HEK293 (cell line): ENCODE results near the gene FRMD8.

Experiments
- KLF9 ChIP-seq: fragments of 450-650 bp; formaldehyde crosslinking; IDR thresholded peaks from 2 replicates; pipeline ENCODE4 v1.5.1; 2016; ENCODE audit warnings: missing biosample characterization, missing genetic modification characterization, low read depth
- SETDB1 ChIP-seq: IDR thresholded peaks from one replicate; pipeline ENCODE4 v1.6.1; 2017; ENCODE audit warnings: mild to moderate bottlenecking, low read length, moderate library complexity, mixed read lengths; ENCODE audit not compliant: insufficient read length
- TRIM28 ChIP-seq: IDR thresholded peaks from 2 replicates; pipeline ENCODE4 v1.6.1; 2011; ENCODE audit warnings: low read length, control low read depth, borderline replicate concordance
- ZBTB26 ChIP-seq: fragments of 450-650 bp; formaldehyde crosslinking; optimal IDR thresholded peaks from 2 replicates; pipeline ENCODE3; 2016; ENCODE audit warnings: missing biosample characterization, mild to moderate bottlenecking, missing genetic modification characterization
- ZEB2 ChIP-seq: fragments of 450-650 bp; formaldehyde crosslinking; IDR thresholded peaks from 2 replicates; pipeline ENCODE4 v1.5.1; 2016; ENCODE audit warnings: missing biosample characterization, missing genetic modification characterization
- ZNF121 ChIP-seq: fragments of 450-650 bp; formaldehyde crosslinking; IDR thresholded peaks from 2 replicates; pipeline ENCODE4 v1.5.1; 2016; ENCODE audit warnings: missing biosample characterization, missing genetic modification characterization
- ZNF132 ChIP-seq: fragments of 450-650 bp; formaldehyde crosslinking; IDR thresholded peaks from 2 replicates; pipeline ENCODE4 v1.5.1; 2017; ENCODE audit warnings: missing biosample characterization, missing genetic modification characterization, borderline replicate concordance
- ZNF146 ChIP-seq: fragments of 450-650 bp; formaldehyde crosslinking; IDR thresholded peaks from 2 replicates; pipeline ENCODE4 v1.5.1; 2016; ENCODE audit warnings: missing biosample characterization, missing genetic modification characterization
- ZNF18 ChIP-seq: fragments of 450-650 bp; formaldehyde crosslinking; IDR thresholded peaks from 2 replicates; pipeline ENCODE4 v1.5.1; 2016; ENCODE audit warnings: missing biosample characterization, missing genetic modification characterization
- ZNF223 ChIP-seq: fragments of 450-650 bp; formaldehyde crosslinking; IDR thresholded peaks from 2 replicates; pipeline ENCODE4 v1.5.1; 2016; ENCODE audit warnings: missing biosample characterization, missing genetic modification characterization
- ZNF394 ChIP-seq: fragments of 450-650 bp; formaldehyde crosslinking; IDR thresholded peaks from 2 replicates; pipeline ENCODE4 v1.5.1; 2016; ENCODE audit warnings: missing biosample characterization, missing genetic modification characterization, mild to moderate bottlenecking, moderate library complexity, borderline replicate concordance
- ZNF423 ChIP-seq: fragments of 450-650 bp; formaldehyde crosslinking; IDR thresholded peaks from 2 replicates; pipeline ENCODE4 v1.5.1; 2016; ENCODE audit warnings: missing biosample characterization, missing genetic modification characterization
- ZNF473 ChIP-seq: fragments of 450-650 bp; formaldehyde crosslinking; IDR thresholded peaks from 2 replicates; pipeline ENCODE4 v1.5.1; 2017; ENCODE audit warnings: missing biosample characterization, missing genetic modification characterization
- ZNF529 ChIP-seq: fragments of 450-650 bp; formaldehyde crosslinking; IDR thresholded peaks from 2 replicates; pipeline ENCODE4 v1.5.1; 2017; ENCODE audit warnings: missing genetic modification characterization, missing biosample characterization; ENCODE audit not compliant: insufficient replicate concordance
- ZNF791 ChIP-seq: fragments of 450-650 bp; formaldehyde crosslinking; IDR thresholded peaks from 2 replicates; pipeline ENCODE4 v1.5.1; 2016; ENCODE audit warnings: missing biosample characterization, missing genetic modification characterization
- ZSCAN30 ChIP-seq: fragments of 450-650 bp; IDR thresholded peaks from 2 replicates; pipeline ENCODE4 v1.5.1; 2018; ENCODE audit warnings: missing biosample characterization, mild to moderate bottlenecking, missing genetic modification characterization, moderate library complexity
- ZSCAN5A ChIP-seq: fragments of 450-650 bp; formaldehyde crosslinking; IDR thresholded peaks from 2 replicates; pipeline ENCODE4 v1.5.1; 2016; ENCODE audit warnings: missing biosample characterization, missing genetic modification characterization
- TF ChIP-seq, protein P1 (sequence below): fragments of 450-650 bp; formaldehyde crosslinking; IDR thresholded peaks from 2 replicates; pipeline ENCODE4 v1.5.1; 2016; ENCODE audit warnings: missing biosample characterization, missing genetic modification characterization, borderline replicate concordance
- TF ChIP-seq, protein P2 (sequence below): fragments of 450-650 bp; formaldehyde crosslinking; IDR thresholded peaks from 2 replicates; pipeline ENCODE4 v1.5.1; 2016; ENCODE audit warnings: missing biosample characterization, missing genetic modification characterization
- TF ChIP-seq, protein P3 (sequence below): fragments of 450-650 bp; formaldehyde crosslinking; IDR thresholded peaks from 2 replicates; pipeline ENCODE4 v1.5.1; 2016; ENCODE audit warnings: missing biosample characterization, missing genetic modification characterization
- TF ChIP-seq, protein P4 (sequence below): fragments of 450-650 bp; formaldehyde crosslinking; IDR thresholded peaks from 2 replicates; pipeline ENCODE4 v1.5.1; 2017; ENCODE audit warnings: missing biosample characterization, mild to moderate bottlenecking, missing genetic modification characterization, moderate library complexity
- TF ChIP-seq, protein P5 (sequence below): fragments of 450-650 bp; formaldehyde crosslinking; IDR thresholded peaks from 2 replicates; pipeline ENCODE4 v1.5.1; 2016; ENCODE audit warnings: missing biosample characterization, missing genetic modification characterization

The FRMD8 gene

DNA sequence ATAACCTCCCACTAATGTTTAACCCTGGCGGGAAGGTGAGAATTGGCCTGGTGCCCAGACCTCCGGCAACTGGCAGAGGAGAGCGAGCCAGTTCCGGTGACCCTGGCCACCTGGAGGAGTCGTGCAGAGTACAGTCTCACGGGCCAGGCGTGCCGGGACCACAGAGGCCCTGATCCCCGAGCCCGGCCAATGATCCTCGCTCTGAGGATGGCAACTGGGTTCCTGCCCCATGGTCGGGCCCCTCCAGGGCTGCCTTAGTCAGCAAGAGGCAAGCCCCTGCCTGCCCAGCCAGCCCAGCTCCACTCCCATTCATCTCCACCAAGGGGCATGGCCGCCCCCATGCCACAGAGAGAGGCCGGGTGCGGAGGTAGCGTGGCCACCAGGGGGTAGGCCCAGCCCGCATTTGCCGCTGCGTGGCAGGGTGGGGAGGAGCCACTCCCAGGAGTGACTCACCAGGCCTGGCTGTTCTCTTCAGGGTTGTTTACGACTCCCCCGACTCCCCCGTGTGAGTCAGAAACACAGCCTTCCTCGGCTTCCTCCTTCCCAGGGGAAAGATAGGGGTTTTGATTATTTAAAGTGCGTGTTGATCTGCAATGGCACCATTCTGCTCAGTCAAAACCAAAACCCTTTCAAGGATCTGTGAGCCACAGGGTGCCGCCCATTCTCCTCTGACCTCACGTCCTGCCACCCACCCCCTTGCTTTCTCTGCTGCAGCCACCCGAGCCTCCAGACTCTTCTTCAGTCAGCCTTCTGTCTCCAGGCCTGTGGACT, 4.2 kb upstream of the FRMD8 start, which contains the start of gene SLC25A45 (continued):
- TF ChIP-seq, protein P1, sequence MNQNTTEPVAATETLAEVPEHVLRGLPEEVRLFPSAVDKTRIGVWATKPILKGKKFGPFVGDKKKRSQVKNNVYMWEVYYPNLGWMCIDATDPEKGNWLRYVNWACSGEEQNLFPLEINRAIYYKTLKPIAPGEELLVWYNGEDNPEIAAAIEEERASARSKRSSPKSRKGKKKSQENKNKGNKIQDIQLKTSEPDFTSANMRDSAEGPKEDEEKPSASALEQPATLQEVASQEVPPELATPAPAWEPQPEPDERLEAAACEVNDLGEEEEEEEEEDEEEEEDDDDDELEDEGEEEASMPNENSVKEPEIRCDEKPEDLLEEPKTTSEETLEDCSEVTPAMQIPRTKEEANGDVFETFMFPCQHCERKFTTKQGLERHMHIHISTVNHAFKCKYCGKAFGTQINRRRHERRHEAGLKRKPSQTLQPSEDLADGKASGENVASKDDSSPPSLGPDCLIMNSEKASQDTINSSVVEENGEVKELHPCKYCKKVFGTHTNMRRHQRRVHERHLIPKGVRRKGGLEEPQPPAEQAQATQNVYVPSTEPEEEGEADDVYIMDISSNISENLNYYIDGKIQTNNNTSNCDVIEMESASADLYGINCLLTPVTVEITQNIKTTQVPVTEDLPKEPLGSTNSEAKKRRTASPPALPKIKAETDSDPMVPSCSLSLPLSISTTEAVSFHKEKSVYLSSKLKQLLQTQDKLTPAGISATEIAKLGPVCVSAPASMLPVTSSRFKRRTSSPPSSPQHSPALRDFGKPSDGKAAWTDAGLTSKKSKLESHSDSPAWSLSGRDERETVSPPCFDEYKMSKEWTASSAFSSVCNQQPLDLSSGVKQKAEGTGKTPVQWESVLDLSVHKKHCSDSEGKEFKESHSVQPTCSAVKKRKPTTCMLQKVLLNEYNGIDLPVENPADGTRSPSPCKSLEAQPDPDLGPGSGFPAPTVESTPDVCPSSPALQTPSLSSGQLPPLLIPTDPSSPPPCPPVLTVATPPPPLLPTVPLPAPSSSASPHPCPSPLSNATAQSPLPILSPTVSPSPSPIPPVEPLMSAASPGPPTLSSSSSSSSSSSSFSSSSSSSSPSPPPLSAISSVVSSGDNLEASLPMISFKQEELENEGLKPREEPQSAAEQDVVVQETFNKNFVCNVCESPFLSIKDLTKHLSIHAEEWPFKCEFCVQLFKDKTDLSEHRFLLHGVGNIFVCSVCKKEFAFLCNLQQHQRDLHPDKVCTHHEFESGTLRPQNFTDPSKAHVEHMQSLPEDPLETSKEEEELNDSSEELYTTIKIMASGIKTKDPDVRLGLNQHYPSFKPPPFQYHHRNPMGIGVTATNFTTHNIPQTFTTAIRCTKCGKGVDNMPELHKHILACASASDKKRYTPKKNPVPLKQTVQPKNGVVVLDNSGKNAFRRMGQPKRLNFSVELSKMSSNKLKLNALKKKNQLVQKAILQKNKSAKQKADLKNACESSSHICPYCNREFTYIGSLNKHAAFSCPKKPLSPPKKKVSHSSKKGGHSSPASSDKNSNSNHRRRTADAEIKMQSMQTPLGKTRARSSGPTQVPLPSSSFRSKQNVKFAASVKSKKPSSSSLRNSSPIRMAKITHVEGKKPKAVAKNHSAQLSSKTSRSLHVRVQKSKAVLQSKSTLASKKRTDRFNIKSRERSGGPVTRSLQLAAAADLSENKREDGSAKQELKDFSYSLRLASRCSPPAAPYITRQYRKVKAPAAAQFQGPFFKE: no peak
- TF ChIP-seq KLF9 (tag by site-specific recombination) (peak; percentile 71), ZNF791 (no peak), ZNF423 (peak; percentile 99), ZNF121 (tag by site-specific recombination) (peak; percentile 84), ZNF146 (peak; percentile 56), ZNF18 (tag by site-specific recombination) (peak; percentile 10; the same call in 1 of the 2 replicates), ZSCAN30 (peak; percentile 85), ZEB2 (peak; percentile 92), ZNF473 (tag by site-specific recombination) (no peak), ZBTB26 (tag by site-specific recombination) (peak; percentile 45), ZSCAN5A (tag by site-specific recombination) (0 out of 2 replicates have a peak, but pooled peaks have one; percentile 45), TRIM28 (peak; percentile 87), ZNF223 (tag by site-specific recombination) (peak; percentile 90), ZNF394 (tag by site-specific recombination) (peak; percentile 39; the same call in 1 of the 2 replicates), ZNF132 (no peak), SETDB1 (no peak), ZNF529 (tag by site-specific recombination) (no peak)
- TF ChIP-seq, protein P2, sequence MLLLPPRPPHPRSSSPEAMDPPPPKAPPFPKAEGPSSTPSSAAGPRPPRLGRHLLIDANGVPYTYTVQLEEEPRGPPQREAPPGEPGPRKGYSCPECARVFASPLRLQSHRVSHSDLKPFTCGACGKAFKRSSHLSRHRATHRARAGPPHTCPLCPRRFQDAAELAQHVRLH: 0 out of 2 replicates have a peak, but pooled peaks have one; percentile 59
- TF ChIP-seq, protein P3, sequence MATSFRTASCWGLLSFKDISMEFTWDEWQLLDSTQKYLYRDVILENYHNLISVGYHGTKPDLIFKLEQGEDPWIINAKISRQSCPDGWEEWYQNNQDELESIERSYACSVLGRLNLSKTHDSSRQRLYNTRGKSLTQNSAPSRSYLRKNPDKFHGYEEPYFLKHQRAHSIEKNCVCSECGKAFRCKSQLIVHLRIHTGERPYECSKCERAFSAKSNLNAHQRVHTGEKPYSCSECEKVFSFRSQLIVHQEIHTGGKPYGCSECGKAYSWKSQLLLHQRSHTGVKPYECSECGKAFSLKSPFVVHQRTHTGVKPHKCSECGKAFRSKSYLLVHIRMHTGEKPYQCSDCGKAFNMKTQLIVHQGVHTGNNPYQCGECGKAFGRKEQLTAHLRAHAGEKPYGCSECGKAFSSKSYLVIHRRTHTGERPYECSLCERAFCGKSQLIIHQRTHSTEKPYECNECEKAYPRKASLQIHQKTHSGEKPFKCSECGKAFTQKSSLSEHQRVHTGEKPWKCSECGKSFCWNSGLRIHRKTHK: no peak
- TF ChIP-seq, protein P4, sequence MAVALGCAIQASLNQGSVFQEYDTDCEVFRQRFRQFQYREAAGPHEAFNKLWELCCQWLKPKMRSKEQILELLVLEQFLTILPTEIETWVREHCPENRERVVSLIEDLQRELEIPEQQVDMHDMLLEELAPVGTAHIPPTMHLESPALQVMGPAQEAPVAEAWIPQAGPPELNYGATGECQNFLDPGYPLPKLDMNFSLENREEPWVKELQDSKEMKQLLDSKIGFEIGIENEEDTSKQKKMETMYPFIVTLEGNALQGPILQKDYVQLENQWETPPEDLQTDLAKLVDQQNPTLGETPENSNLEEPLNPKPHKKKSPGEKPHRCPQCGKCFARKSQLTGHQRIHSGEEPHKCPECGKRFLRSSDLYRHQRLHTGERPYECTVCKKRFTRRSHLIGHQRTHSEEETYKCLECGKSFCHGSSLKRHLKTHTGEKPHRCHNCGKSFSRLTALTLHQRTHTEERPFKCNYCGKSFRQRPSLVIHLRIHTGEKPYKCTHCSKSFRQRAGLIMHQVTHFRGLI (tag by site-specific recombination): peak; percentile 46; the same call in 1 of the 2 replicates
- TF ChIP-seq, protein P5, sequence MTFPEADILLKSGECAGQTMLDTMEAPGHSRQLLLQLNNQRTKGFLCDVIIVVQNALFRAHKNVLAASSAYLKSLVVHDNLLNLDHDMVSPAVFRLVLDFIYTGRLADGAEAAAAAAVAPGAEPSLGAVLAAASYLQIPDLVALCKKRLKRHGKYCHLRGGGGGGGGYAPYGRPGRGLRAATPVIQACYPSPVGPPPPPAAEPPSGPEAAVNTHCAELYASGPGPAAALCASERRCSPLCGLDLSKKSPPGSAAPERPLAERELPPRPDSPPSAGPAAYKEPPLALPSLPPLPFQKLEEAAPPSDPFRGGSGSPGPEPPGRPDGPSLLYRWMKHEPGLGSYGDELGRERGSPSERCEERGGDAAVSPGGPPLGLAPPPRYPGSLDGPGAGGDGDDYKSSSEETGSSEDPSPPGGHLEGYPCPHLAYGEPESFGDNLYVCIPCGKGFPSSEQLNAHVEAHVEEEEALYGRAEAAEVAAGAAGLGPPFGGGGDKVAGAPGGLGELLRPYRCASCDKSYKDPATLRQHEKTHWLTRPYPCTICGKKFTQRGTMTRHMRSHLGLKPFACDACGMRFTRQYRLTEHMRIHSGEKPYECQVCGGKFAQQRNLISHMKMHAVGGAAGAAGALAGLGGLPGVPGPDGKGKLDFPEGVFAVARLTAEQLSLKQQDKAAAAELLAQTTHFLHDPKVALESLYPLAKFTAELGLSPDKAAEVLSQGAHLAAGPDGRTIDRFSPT: peak; percentile 100
